SK-N-SH treated with all-trans-retinoic acid at 6 μM for 48 hours (cell line): ENCODE data around the gene OBP2B.

Experiments
- ARNTL ChIP-seq: fragments of 450-650 bp; formaldehyde crosslinking; IDR thresholded peaks from 2 replicates; pipeline ENCODE4 v1.5.0; 2020; ENCODE audit warnings: low read depth, mild to moderate bottlenecking, moderate library complexity, borderline replicate concordance
- CREB5 ChIP-seq: fragments of 250-450 bp; sonication (Bioruptor Pico); IDR thresholded peaks from 2 replicates; pipeline ENCODE4 v1.5.1; 2020; ENCODE audit warnings: low read depth, mild to moderate bottlenecking, moderate library complexity
- CSDC2 ChIP-seq: fragments of 250-450 bp; sonication (Bioruptor Pico); IDR thresholded peaks from 2 replicates; pipeline ENCODE4 v1.5.0; 2020; ENCODE audit warnings: mild to moderate bottlenecking, moderate library complexity
- ESRRG ChIP-seq: fragments of 250-450 bp; sonication (Bioruptor Pico); IDR thresholded peaks from 2 replicates; pipeline ENCODE4 v1.6.1; 2021; ENCODE audit warnings: mild to moderate bottlenecking
- GLIS3 ChIP-seq: fragments of 250-450 bp; sonication (Bioruptor Pico); IDR thresholded peaks from 2 replicates; pipeline ENCODE4 v1.5.0; 2020; ENCODE audit warnings: mild to moderate bottlenecking, moderate library complexity
- OSR1 ChIP-seq: fragments of 250-450 bp; sonication (Bioruptor Pico); IDR thresholded peaks from 2 replicates; pipeline ENCODE4 v1.8.0; 2022; ENCODE audit warnings: moderate library complexity, mild to moderate bottlenecking, inconsistent platforms
- PATZ1 ChIP-seq: fragments of 250-450 bp; sonication (Bioruptor Pico); IDR thresholded peaks from 2 replicates; pipeline ENCODE4 v1.8.0; 2020; ENCODE audit warnings: mild to moderate bottlenecking, moderate library complexity, borderline replicate concordance
- PPARA ChIP-seq: fragments of 250-450 bp; sonication (Bioruptor Pico); IDR thresholded peaks from 2 replicates; pipeline ENCODE4 v1.5.0; 2020; ENCODE audit warnings: mild to moderate bottlenecking, borderline replicate concordance
- RARB ChIP-seq: fragments of 250-450 bp; sonication (Bioruptor Pico); IDR thresholded peaks from 2 replicates; pipeline ENCODE4 v1.8.0; 2021; ENCODE audit warnings: mild to moderate bottlenecking, moderate library complexity
- TOX ChIP-seq: fragments of 250-450 bp; sonication (Bioruptor Pico); IDR thresholded peaks from 2 replicates; pipeline ENCODE4 v1.8.0; 2021; ENCODE audit warnings: mild to moderate bottlenecking, moderate library complexity, borderline replicate concordance
- ZC3H10 ChIP-seq: fragments of 250-450 bp; sonication (Bioruptor Pico); IDR thresholded peaks from 2 replicates; pipeline ENCODE4 v1.5.1; 2021; ENCODE audit warnings: mild to moderate bottlenecking, moderate library complexity
- ZFP3 ChIP-seq: fragments of 250-450 bp; sonication (Bioruptor Pico); IDR thresholded peaks from 2 replicates; pipeline ENCODE4 v1.5.0; 2020; ENCODE audit warnings: mild to moderate bottlenecking, moderate library complexity
- ZFP30 ChIP-seq: fragments of 450-650 bp; formaldehyde crosslinking; IDR thresholded peaks from 2 replicates; pipeline ENCODE4 v1.5.0; 2022; ENCODE audit warnings: mild to moderate bottlenecking, moderate library complexity
- ZNF8 ChIP-seq: fragments of 450-650 bp; formaldehyde crosslinking; IDR thresholded peaks from 2 replicates; pipeline ENCODE4 v1.5.0; 2020; ENCODE audit warnings: mild to moderate bottlenecking, moderate library complexity

GRCh38 chr9:133230093-133230492 is 21.0 kb upstream of the OBP2B start:
- no peak for TF ChIP-seq TOX
- no peak for TF ChIP-seq CREB5 (CRISPR knock-in tag)
- no peak for TF ChIP-seq OSR1
- TF ChIP-seq ESRRG (CRISPR knock-in tag): no peak
- no peak for TF ChIP-seq ZFP3
- TF ChIP-seq ARNTL: no peak
- no peak for TF ChIP-seq PATZ1 (CRISPR knock-in tag)
- TF ChIP-seq ZC3H10 (CRISPR knock-in tag): no peak
- TF ChIP-seq RARB: no peak
- no peak for TF ChIP-seq CSDC2 (CRISPR knock-in tag)
- TF ChIP-seq GLIS3 (CRISPR knock-in tag): no peak
- no peak for TF ChIP-seq ZFP30 (CRISPR knock-in tag)
- no peak for TF ChIP-seq ZNF8
- no peak for TF ChIP-seq PPARA (CRISPR knock-in tag)
